Measurements from ENCODE around the gene ARHGEF40. TPM values are rescaled to one million over a fixed set of nuclear protein-coding genes. Genes with fewer than 3 reads are reported as not detected.

The ARHGEF40 gene
- total and polyA plus RNA-seq, 10 of the 15 experiments (the other 5 are each of a cell fraction or from before 2014, with no cell fraction given), result 0.03 to 0.31 (median 0.08) TPM; not detected in 2

DNA sequence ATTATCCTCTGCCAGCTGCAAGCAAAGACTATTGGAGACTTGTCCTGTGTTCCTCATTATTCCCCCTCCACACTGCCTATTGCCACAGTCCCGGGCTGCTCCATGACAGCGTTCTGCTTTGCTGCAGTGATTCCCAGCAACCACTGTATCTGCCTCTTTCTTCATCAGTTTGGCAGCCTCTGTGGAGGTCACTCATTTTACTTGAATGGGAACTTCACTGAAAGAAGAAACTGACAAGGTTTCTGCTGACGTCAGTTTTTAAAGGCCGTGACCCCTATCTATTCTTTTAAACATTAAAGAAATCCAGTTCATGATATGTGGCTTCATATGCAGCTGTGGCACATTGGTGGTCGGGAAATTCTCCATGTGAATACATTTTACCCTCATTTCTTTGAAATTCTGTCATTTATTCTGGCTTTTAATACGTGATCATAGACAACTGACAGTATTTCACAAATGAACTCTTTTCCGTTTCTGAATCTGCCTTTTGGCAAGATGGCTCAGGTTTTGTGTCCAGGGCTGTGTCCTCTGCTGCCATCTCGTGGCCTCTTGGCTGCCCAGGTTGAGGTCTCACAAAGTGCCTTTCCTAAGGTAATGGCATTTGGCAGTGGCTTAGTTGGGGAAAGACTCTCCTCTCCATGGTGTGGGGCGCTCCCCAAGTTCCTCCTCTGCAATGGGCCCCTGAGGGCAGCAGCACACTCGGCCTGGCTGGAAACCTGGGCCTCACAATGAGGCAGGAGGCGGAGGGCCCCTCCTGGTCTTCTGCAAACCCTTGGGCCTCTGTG lies 36.6 kb downstream of the ARHGEF40 start (continued):
- TF ChIP-seq ZZZ3 (IDR thresholded peaks at IDR 0.05; ENCODE audit: control insufficient read depth, insufficient read length, low read depth) (no peak), CEBPB (IDR thresholded peaks at IDR 0.05; ENCODE audit: borderline replicate concordance in 1 of 2, low read depth in 2 of 2, low read length in 2 of 2) (no peak), WRNIP1 (IDR thresholded peaks at IDR 0.05; ENCODE audit: borderline replicate concordance, low read depth, low read length) (no peak), MTA2 (IDR thresholded peaks at IDR 0.05; ENCODE audit: low read depth) (no peak), SPI1 (IDR thresholded peaks at IDR 0.05; ENCODE audit: borderline replicate concordance, insufficient read depth, low read depth, low read length) (no peak), SP1 (IDR thresholded peaks at IDR 0.05; ENCODE audit: low read depth, low read length) (no peak), CHD4 (IDR thresholded peaks at IDR 0.05) (no peak)
- TF ChIP-seq, protein P1, sequence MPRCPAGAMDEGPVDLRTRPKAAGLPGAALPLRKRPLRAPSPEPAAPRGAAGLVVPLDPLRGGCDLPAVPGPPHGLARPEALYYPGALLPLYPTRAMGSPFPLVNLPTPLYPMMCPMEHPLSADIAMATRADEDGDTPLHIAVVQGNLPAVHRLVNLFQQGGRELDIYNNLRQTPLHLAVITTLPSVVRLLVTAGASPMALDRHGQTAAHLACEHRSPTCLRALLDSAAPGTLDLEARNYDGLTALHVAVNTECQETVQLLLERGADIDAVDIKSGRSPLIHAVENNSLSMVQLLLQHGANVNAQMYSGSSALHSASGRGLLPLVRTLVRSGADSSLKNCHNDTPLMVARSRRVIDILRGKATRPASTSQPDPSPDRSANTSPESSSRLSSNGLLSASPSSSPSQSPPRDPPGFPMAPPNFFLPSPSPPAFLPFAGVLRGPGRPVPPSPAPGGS (IDR thresholded peaks at IDR 0.05; ENCODE audit: borderline replicate concordance, insufficient read depth, low read depth, low read length, poor library complexity, severe bottlenecking), result no peak
- TF ChIP-seq, protein P2, sequence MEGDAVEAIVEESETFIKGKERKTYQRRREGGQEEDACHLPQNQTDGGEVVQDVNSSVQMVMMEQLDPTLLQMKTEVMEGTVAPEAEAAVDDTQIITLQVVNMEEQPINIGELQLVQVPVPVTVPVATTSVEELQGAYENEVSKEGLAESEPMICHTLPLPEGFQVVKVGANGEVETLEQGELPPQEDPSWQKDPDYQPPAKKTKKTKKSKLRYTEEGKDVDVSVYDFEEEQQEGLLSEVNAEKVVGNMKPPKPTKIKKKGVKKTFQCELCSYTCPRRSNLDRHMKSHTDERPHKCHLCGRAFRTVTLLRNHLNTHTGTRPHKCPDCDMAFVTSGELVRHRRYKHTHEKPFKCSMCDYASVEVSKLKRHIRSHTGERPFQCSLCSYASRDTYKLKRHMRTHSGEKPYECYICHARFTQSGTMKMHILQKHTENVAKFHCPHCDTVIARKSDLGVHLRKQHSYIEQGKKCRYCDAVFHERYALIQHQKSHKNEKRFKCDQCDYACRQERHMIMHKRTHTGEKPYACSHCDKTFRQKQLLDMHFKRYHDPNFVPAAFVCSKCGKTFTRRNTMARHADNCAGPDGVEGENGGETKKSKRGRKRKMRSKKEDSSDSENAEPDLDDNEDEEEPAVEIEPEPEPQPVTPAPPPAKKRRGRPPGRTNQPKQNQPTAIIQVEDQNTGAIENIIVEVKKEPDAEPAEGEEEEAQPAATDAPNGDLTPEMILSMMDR (IDR thresholded peaks at IDR 0.05 in 2 of 3, conservative IDR thresholded peaks at IDR 0.05 in 1 of 3; ENCODE audit: control insufficient read depth in 2 of 3, extremely low read depth in 1 of 3, insufficient read depth in 1 of 3, low read depth in 3 of 3, low read length in 3 of 3), result peak; percentile 94 to 97 (median 94)
- TF ChIP-seq, protein P3, sequence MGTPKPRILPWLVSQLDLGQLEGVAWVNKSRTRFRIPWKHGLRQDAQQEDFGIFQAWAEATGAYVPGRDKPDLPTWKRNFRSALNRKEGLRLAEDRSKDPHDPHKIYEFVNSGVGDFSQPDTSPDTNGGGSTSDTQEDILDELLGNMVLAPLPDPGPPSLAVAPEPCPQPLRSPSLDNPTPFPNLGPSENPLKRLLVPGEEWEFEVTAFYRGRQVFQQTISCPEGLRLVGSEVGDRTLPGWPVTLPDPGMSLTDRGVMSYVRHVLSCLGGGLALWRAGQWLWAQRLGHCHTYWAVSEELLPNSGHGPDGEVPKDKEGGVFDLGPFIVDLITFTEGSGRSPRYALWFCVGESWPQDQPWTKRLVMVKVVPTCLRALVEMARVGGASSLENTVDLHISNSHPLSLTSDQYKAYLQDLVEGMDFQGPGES (IDR thresholded peaks at IDR 0.05), result no peak
- TF ChIP-seq, protein P4, sequence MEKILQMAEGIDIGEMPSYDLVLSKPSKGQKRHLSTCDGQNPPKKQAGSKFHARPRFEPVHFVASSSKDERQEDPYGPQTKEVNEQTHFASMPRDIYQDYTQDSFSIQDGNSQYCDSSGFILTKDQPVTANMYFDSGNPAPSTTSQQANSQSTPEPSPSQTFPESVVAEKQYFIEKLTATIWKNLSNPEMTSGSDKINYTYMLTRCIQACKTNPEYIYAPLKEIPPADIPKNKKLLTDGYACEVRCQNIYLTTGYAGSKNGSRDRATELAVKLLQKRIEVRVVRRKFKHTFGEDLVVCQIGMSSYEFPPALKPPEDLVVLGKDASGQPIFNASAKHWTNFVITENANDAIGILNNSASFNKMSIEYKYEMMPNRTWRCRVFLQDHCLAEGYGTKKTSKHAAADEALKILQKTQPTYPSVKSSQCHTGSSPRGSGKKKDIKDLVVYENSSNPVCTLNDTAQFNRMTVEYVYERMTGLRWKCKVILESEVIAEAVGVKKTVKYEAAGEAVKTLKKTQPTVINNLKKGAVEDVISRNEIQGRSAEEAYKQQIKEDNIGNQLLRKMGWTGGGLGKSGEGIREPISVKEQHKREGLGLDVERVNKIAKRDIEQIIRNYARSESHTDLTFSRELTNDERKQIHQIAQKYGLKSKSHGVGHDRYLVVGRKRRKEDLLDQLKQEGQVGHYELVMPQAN (conservative IDR thresholded peaks at IDR 0.05), result no peak
- TF ChIP-seq, protein P5, sequence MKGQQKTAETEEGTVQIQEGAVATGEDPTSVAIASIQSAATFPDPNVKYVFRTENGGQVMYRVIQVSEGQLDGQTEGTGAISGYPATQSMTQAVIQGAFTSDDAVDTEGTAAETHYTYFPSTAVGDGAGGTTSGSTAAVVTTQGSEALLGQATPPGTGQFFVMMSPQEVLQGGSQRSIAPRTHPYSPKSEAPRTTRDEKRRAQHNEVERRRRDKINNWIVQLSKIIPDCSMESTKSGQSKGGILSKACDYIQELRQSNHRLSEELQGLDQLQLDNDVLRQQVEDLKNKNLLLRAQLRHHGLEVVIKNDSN (IDR thresholded peaks at IDR 0.05; ENCODE audit: borderline replicate concordance, extremely low read length, insufficient read depth, low read depth, low read length), result no peak

All from GM12878 (cell line).